Measurements from ENCODE around the gene TMEM150A. TPM values are rescaled to one million over a fixed set of nuclear protein-coding genes. Genes with fewer than 3 reads are reported as not detected.

Gene TMEM150A
- total and polyA plus RNA-seq, 2 of the 13 experiments (the other 11 are each of a cell fraction or from before 2014, with no cell fraction given) = 30.1 to 70.4 TPM

- TF ChIP-seq HNF1A (IDR thresholded peaks at IDR 0.05; ENCODE audit: low read depth) = no peak
- TF ChIP-seq HNF1A (CRISPR knock-in tag; IDR thresholded peaks at IDR 0.05; ENCODE audit: borderline replicate concordance) = peak; percentile 64; the same call in 1 of the 2 replicates
- TF ChIP-seq RFXANK (CRISPR knock-in tag; IDR thresholded peaks at IDR 0.05) = 0 out of 2 replicates have a peak, but pooled peaks have one; percentile 31
- 0 out of 2 replicates have a peak, but pooled peaks have one; percentile 25 for TF ChIP-seq ZNF337 (CRISPR knock-in tag; IDR thresholded peaks at IDR 0.05; ENCODE audit: borderline replicate concordance, low read depth)
- TF ChIP-seq ZNF441 (CRISPR knock-in tag; IDR thresholded peaks at IDR 0.05; ENCODE audit: borderline replicate concordance) = no peak
- TF ChIP-seq WIZ (CRISPR knock-in tag; IDR thresholded peaks at IDR 0.05) = 0 out of 2 replicates have a peak, but pooled peaks have one; percentile 10
- peak; percentile 87 for TF ChIP-seq UBTF (CRISPR knock-in tag; IDR thresholded peaks at IDR 0.05)
- TF ChIP-seq ZNF235 (CRISPR knock-in tag; IDR thresholded peaks at IDR 0.05; ENCODE audit: borderline replicate concordance) = peak; percentile 95; the same call in 1 of the 2 replicates
- TF ChIP-seq PAWR (CRISPR knock-in tag; IDR thresholded peaks at IDR 0.05; ENCODE audit: borderline replicate concordance) = 0 out of 2 replicates have a peak, but pooled peaks have one; percentile 91
- TF ChIP-seq MAX (IDR thresholded peaks at IDR 0.05) = peak; percentile 89
- TF ChIP-seq SRF (IDR thresholded peaks at IDR 0.05; ENCODE audit: low read depth, low read length) = peak; percentile 53; the same call in 1 of the 2 replicates
- TF ChIP-seq FOXK2 (IDR thresholded peaks at IDR 0.05) = no peak
- 0 out of 2 replicates have a peak, but pooled peaks have one; percentile 61 for TF ChIP-seq ZFP41 (CRISPR knock-in tag; IDR thresholded peaks at IDR 0.05; ENCODE audit: borderline replicate concordance)
- peak in 1 of 2 experiments; percentile 72; a peak in 2 of 4 replicates for TF ChIP-seq ATF4 (CRISPR knock-in tag; IDR thresholded peaks at IDR 0.05)
- no peak for TF ChIP-seq PCBP2 (optimal IDR thresholded peaks at IDR 0.05; ENCODE audit: low read depth, low read length, poor library complexity, severe bottlenecking)
- TF ChIP-seq, protein P1, sequence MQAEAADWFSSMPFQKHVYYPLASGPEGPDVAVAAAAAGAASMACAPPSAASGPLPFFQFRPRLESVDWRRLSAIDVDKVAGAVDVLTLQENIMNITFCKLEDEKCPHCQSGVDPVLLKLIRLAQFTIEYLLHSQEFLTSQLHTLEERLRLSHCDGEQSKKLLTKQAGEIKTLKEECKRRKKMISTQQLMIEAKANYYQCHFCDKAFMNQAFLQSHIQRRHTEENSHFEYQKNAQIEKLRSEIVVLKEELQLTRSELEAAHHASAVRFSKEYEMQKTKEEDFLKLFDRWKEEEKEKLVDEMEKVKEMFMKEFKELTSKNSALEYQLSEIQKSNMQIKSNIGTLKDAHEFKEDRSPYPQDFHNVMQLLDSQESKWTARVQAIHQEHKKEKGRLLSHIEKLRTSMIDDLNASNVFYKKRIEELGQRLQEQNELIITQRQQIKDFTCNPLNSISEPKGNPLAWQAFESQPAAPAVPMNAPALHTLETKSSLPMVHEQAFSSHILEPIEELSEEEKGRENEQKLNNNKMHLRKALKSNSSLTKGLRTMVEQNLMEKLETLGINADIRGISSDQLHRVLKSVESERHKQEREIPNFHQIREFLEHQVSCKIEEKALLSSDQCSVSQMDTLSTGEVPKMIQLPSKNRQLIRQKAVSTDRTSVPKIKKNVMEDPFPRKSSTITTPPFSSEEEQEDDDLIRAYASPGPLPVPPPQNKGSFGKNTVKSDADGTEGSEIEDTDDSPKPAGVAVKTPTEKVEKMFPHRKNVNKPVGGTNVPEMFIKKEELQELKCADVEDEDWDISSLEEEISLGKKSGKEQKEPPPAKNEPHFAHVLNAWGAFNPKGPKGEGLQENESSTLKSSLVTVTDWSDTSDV (CRISPR knock-in tag; IDR thresholded peaks at IDR 0.05) = peak; percentile 67; the same call in 1 of the 2 replicates
- peak; percentile 73 for TF ChIP-seq CBFB (CRISPR knock-in tag; IDR thresholded peaks at IDR 0.05)
Observed at GRCh38 chr2:85611705-85612587, 9.4 kb upstream of the TMEM150A start, which contains the start of gene C2orf68 (continued).
